ENCODE results near the gene EDC4.
A peak's percentile ranks its signal among the peaks of the same experiment; 100 is the strongest.
"Not testable (repeated sequence)": the region's sequence is repeated elsewhere in the genome, so short reads cannot be mapped to it uniquely, and the experiment has no call there.

The EDC4 gene

GRCh38 chr16:67872631-67873434, at the start of gene EDC4:
TSS of gene EDC4 (plus strand) at chr16:67873052. CDS start at chr16:67873262, 210 bp downstream.
- peak; percentile 95 for ATAC-seq
- peaks cover 37% of the 10 kb centered on the region for H3K4me1 Mint-ChIP-seq
- H3K36me3 Mint-ChIP-seq: peaks cover 85% of the 10 kb centered on the region
- peak within 1 kb of the TSS; percentile 88 for H3K4me3 Mint-ChIP-seq
- no peaks in the 10 kb centered on the region for H3K9me3 Mint-ChIP-seq
- peak within 1 kb of the TSS; percentile 96 for H3K27ac Mint-ChIP-seq
- peak; percentile 97 to 98 for DNase-seq (ENCODE audit: low spot score in 2 of 2)

GRCh38 chr16:67825119-67825518, 47.7 kb upstream of the EDC4 start:
- Mint-ChIP-seq H3K4me3 (no peak overlapping the region), H3K9me3 (no peaks in the 10 kb centered on the region), H3K27ac (peak overlapping the region; percentile 32), H3K4me1 (no peaks in the 10 kb centered on the region), H3K36me3 (no peaks in the 10 kb centered on the region)
- DNase-seq (ENCODE audit: low spot score in 2 of 2) (no peak), ATAC-seq (no peak)

- no peak for DNase-seq (ENCODE audit: low spot score in 2 of 2)
- Mint-ChIP-seq H3K9me3 (no peaks in the 10 kb centered on the region), H3K4me3 (no peak overlapping the region), H3K36me3 (peaks cover 4% of the 10 kb centered on the region), H3K27ac (no peak overlapping the region), H3K4me1 (peaks cover 3% of the 10 kb centered on the region)
- ATAC-seq: no peak
Observed at GRCh38 chr16:67825906-67826305, 46.9 kb upstream of the EDC4 start.

- Mint-ChIP-seq H3K4me3 (no peak overlapping the region), H3K9me3 (no peaks in the 10 kb centered on the region), H3K36me3 (peaks cover 11% of the 10 kb centered on the region), H3K4me1 (peaks cover 21% of the 10 kb centered on the region), H3K27ac (no peak overlapping the region)
- no peak for DNase-seq (ENCODE audit: low spot score in 2 of 2)
- ATAC-seq: no peak
Observed at GRCh38 chr16:67828651-67829050, 44.2 kb upstream of the EDC4 start.

GRCh38 chr16:67833030-67833414, 39.8 kb upstream of the EDC4 start:
- ATAC-seq (no peak), DNase-seq (ENCODE audit: low spot score in 2 of 2) (peak in 1 of 2 donors; percentile 58)
- H3K4me1 Mint-ChIP-seq: peaks cover 21% of the 10 kb centered on the region
- H3K9me3 Mint-ChIP-seq: no peaks in the 10 kb centered on the region
- peak overlapping the region; percentile 95 for H3K27ac Mint-ChIP-seq
- H3K36me3 Mint-ChIP-seq: peaks cover 11% of the 10 kb centered on the region
- H3K4me3 Mint-ChIP-seq: peak overlapping the region; percentile 89

GRCh38 chr16:67833415-67834241, 39.2 kb upstream of the EDC4 start:
- H3K9me3 Mint-ChIP-seq: no peaks in the 10 kb centered on the region
- H3K4me1 Mint-ChIP-seq: peaks cover 21% of the 10 kb centered on the region
- DNase-seq (ENCODE audit: low spot score in 2 of 2) (peak; percentile 90 to 97), ATAC-seq (peak; percentile 99)
- H3K36me3 Mint-ChIP-seq: peaks cover 11% of the 10 kb centered on the region
- peak overlapping the region; percentile 95 for H3K27ac Mint-ChIP-seq
- peak overlapping the region; percentile 89 for H3K4me3 Mint-ChIP-seq

- ATAC-seq (no peak), DNase-seq (ENCODE audit: low spot score in 2 of 2) (no peak)
- Mint-ChIP-seq H3K4me3 (peak overlapping the region; percentile 89), H3K4me1 (peaks cover 21% of the 10 kb centered on the region), H3K36me3 (peaks cover 11% of the 10 kb centered on the region), H3K27ac (peak overlapping the region; percentile 95), H3K9me3 (no peaks in the 10 kb centered on the region)
Observed at GRCh38 chr16:67834242-67834614, 38.6 kb upstream of the EDC4 start.

GRCh38 chr16:67837190-67837589, 35.7 kb upstream of the EDC4 start:
- not testable (repeated sequence) for H3K27ac Mint-ChIP-seq; H3K36me3 Mint-ChIP-seq; DNase-seq (ENCODE audit: low spot score in 2 of 2); ATAC-seq; H3K9me3 Mint-ChIP-seq; H3K4me3 Mint-ChIP-seq
- peaks cover 17% of the 10 kb centered on the region for H3K4me1 Mint-ChIP-seq

GRCh38 chr16:67837811-67838210, 35.0 kb upstream of the EDC4 start:
- no peak for ATAC-seq
- Mint-ChIP-seq H3K27ac (no peak overlapping the region), H3K9me3 (no peaks in the 10 kb centered on the region), H3K4me1 (peaks cover 14% of the 10 kb centered on the region), H3K4me3 (no peak overlapping the region), H3K36me3 (peaks cover 3% of the 10 kb centered on the region)
- no peak for DNase-seq (ENCODE audit: low spot score in 2 of 2)

- DNase-seq (ENCODE audit: low spot score in 2 of 2) (no peak), ATAC-seq (no peak)
- Mint-ChIP-seq H3K27ac (peak overlapping the region; percentile 92), H3K4me1 (peaks cover 34% of the 10 kb centered on the region), H3K36me3 (peaks cover 29% of the 10 kb centered on the region), H3K4me3 (peak overlapping the region; percentile 98), H3K9me3 (no peaks in the 10 kb centered on the region)
Observed at GRCh38 chr16:67841198-67841815, 31.5 kb upstream of the EDC4 start.

- peaks cover 29% of the 10 kb centered on the region for H3K36me3 Mint-ChIP-seq
- H3K27ac Mint-ChIP-seq: peak within 1 kb of the TSS; percentile 92
- peaks cover 35% of the 10 kb centered on the region for H3K4me1 Mint-ChIP-seq
- ATAC-seq (peak; percentile 75), DNase-seq (ENCODE audit: low spot score in 2 of 2) (peak; percentile 95 to 98)
- no peaks in the 10 kb centered on the region for H3K9me3 Mint-ChIP-seq
- H3K4me3 Mint-ChIP-seq: peak within 1 kb of the TSS; percentile 98
Observed at GRCh38 chr16:67841816-67842508, 30.9 kb upstream of the EDC4 start, which contains the start of gene THAP11. TSS of gene THAP11 (plus strand) at chr16:67842320. CDS start at chr16:67842555, 235 bp downstream.

GRCh38 chr16:67842509-67843342, 30.1 kb upstream of the EDC4 start:
- Mint-ChIP-seq H3K36me3 (peaks cover 34% of the 10 kb centered on the region), H3K4me3 (peak overlapping the region; percentile 98), H3K9me3 (no peaks in the 10 kb centered on the region), H3K4me1 (peaks cover 38% of the 10 kb centered on the region), H3K27ac (peak overlapping the region; percentile 92)
- DNase-seq (ENCODE audit: low spot score in 2 of 2): peak; percentile 49 to 81
- ATAC-seq: peak; percentile 37

- DNase-seq (ENCODE audit: low spot score in 2 of 2) (no peak), ATAC-seq (no peak)
- H3K4me1 Mint-ChIP-seq: peaks cover 41% of the 10 kb centered on the region
- H3K27ac Mint-ChIP-seq: peak overlapping the region; percentile 92
- peak overlapping the region; percentile 98 for H3K4me3 Mint-ChIP-seq
- H3K9me3 Mint-ChIP-seq: no peaks in the 10 kb centered on the region
- H3K36me3 Mint-ChIP-seq: peaks cover 35% of the 10 kb centered on the region
Observed at GRCh38 chr16:67843343-67843765, 29.5 kb upstream of the EDC4 start.

GRCh38 chr16:67844497-67844896, 28.4 kb upstream of the EDC4 start:
- ATAC-seq (no peak), DNase-seq (ENCODE audit: low spot score in 2 of 2) (no peak)
- peaks cover 41% of the 10 kb centered on the region for H3K4me1 Mint-ChIP-seq
- peaks cover 42% of the 10 kb centered on the region for H3K36me3 Mint-ChIP-seq
- no peaks in the 10 kb centered on the region for H3K9me3 Mint-ChIP-seq
- peak overlapping the region; percentile 98 for H3K4me3 Mint-ChIP-seq
- no peak overlapping the region for H3K27ac Mint-ChIP-seq

All from stimulated activated effector memory CD8-positive, alpha-beta T cell treated with anti-CD3 and anti-CD28 coated beads, Interleukin-12 subunit alpha, Interleukin-12 subunit beta, amount 100 ng/mL, for 72 hours (primary cell).